IMR-90 (cell line): ENCODE measurements around the gene ATG14. TPM values are rescaled to one million over a fixed set of nuclear protein-coding genes. Genes with fewer than 3 reads are reported as not detected.

Experiments used
- ATAC-seq: fragments of 200-7000 bp; cut with Tn5 transposase; 2 replicates; pipeline ENCODE4 v1.9.1; 2020; ENCODE audit warnings: low read depth, mild to moderate bottlenecking, moderate library complexity
- BruUV-seq: library from RNA; stranded (reverse); fragments of 400-500 nt; replicated peaks from 2 replicates; lab custom pipeline; 2021; lab: Mats Ljungman, UMichigan
- CTCF ChIA-PET: fragments of 300-600 bp; formaldehyde crosslinking; extraction: SDS; loops from one replicate; lab custom pipeline; 2021; ENCODE audit warnings: antibody characterized with exemption; lab: Yijun Ruan, JAX
- POLR2A ChIA-PET: fragments of 300-600 bp; sonication (Branson Sonifier 250); formaldehyde crosslinking; loops from one replicate; lab custom pipeline; 2022; ENCODE audit warnings: antibody characterized with exemption; ENCODE audit not compliant: unreplicated experiment; lab: Charles Lee
- DNase-seq: peaks from one replicate; pipeline ENCODE4 v3.0.0; 2013
- H2AFZ ChIP-seq: replicated peaks from 2 replicates; pipeline ENCODE3; 2013; ENCODE audit warnings: low read length, mild to moderate bottlenecking; ENCODE audit not compliant: poor library complexity
- H2AK5ac ChIP-seq: 2 replicates; pipeline ENCODE4 v1.6.1; 2013; ENCODE audit warnings: low read depth, low read length, inconsistent platforms
- H2AK9ac ChIP-seq: replicated peaks from 2 replicates; pipeline ENCODE3; 2013; ENCODE audit warnings: mild to moderate bottlenecking, low read depth, low read length, moderate library complexity; ENCODE audit not compliant: poor library complexity
- H2BK120ac ChIP-seq: 2 replicates; pipeline ENCODE4 v1.6.1; 2013; ENCODE audit warnings: low read depth, low read length, inconsistent platforms
- H2BK15ac ChIP-seq: 3 replicates; pipeline ENCODE4 v1.6.1; 2013; ENCODE audit warnings: low read depth, low read length, inconsistent platforms
- H2BK20ac ChIP-seq: 2 replicates; pipeline ENCODE4 v1.6.1; 2013; ENCODE audit warnings: low read depth, mild to moderate bottlenecking, inconsistent platforms, low read length, moderate library complexity
- H2BK5ac ChIP-seq: 2 replicates; pipeline ENCODE4 v1.6.1; 2013; ENCODE audit warnings: mild to moderate bottlenecking, low read depth, low read length, inconsistent platforms; ENCODE audit not compliant: poor library complexity, severe bottlenecking
- H3K14ac ChIP-seq: replicated peaks from 2 replicates; pipeline ENCODE4 v1.6.1; 2013; ENCODE audit warnings: low read depth, low read length, inconsistent platforms
- H3K18ac ChIP-seq: 2 replicates; pipeline ENCODE4 v1.6.1; 2013; ENCODE audit warnings: low read depth, low read length, control low read depth
- H3K23ac ChIP-seq: 2 replicates; pipeline ENCODE4 v1.6.1; 2013; ENCODE audit warnings: low read depth, low read length, inconsistent platforms
- H3K27ac ChIP-seq: 2 replicates; pipeline ENCODE4 v1.5.1; 2013; ENCODE audit warnings: mild to moderate bottlenecking, control low read depth, low read length; ENCODE audit not compliant: insufficient read depth
- H3K27me3 ChIP-seq: 2 replicates; pipeline ENCODE4 v1.6.1; 2013; ENCODE audit warnings: low read length; ENCODE audit not compliant: control insufficient read depth, insufficient read depth
- H3K36me3 ChIP-seq: 2 replicates; pipeline ENCODE4 v1.6.1; 2013; ENCODE audit warnings: low read length, mixed read lengths; ENCODE audit not compliant: control insufficient read depth, insufficient read depth
- H3K4ac ChIP-seq: 2 replicates; pipeline ENCODE4 v1.6.1; 2013; ENCODE audit warnings: low read depth, low read length, inconsistent platforms
- H3K4me1 ChIP-seq: 2 replicates; pipeline ENCODE4 v1.6.1; 2013; ENCODE audit warnings: low read length, mixed read lengths; ENCODE audit not compliant: control insufficient read depth, insufficient read depth
- H3K4me2 ChIP-seq: 2 replicates; pipeline ENCODE4 v1.6.1; 2013; ENCODE audit warnings: low read depth, mild to moderate bottlenecking, control low read depth, low read length, moderate library complexity
- H3K4me3 ChIP-seq: 2 replicates; pipeline ENCODE4 v1.5.1; 2013; ENCODE audit warnings: low read depth, mild to moderate bottlenecking, control low read depth, low read length, moderate library complexity; ENCODE audit not compliant: insufficient read depth
- H3K56ac ChIP-seq: 2 replicates; pipeline ENCODE4 v1.6.1; 2013; ENCODE audit warnings: low read length, inconsistent platforms; ENCODE audit not compliant: insufficient read depth; ENCODE audit errors: extremely low read depth
- H3K79me1 ChIP-seq, 2 experiments: 2 replicates each; pipeline ENCODE4 v1.6.1; 2013; ENCODE audit warnings: low read length in 2 of 2, inconsistent platforms in 1 of 2, low read depth in 1 of 2
- H3K9ac ChIP-seq: 2 replicates; pipeline ENCODE4 v1.6.1; 2013; ENCODE audit warnings: low read depth, low read length, control low read depth
- H3K9me1 ChIP-seq: 2 replicates; pipeline ENCODE4 v1.6.1; 2013; ENCODE audit warnings: low read length, inconsistent platforms; ENCODE audit not compliant: insufficient read depth
- H3K9me3 ChIP-seq: 2 replicates; pipeline ENCODE4 v1.6.1; 2013; ENCODE audit warnings: low read length; ENCODE audit not compliant: control insufficient read depth, insufficient read depth
- H4K20me1 ChIP-seq: 2 replicates; pipeline ENCODE4 v1.6.1; 2013; ENCODE audit warnings: low read length, inconsistent platforms; ENCODE audit not compliant: insufficient read depth
- H4K5ac ChIP-seq: 2 replicates; pipeline ENCODE4 v1.6.1; 2013; ENCODE audit warnings: mild to moderate bottlenecking, low read depth, low read length, control low read depth
- H4K8ac ChIP-seq, 2 experiments: 2 replicates each; pipeline ENCODE4 v1.6.1; 2013; ENCODE audit warnings: low read depth in 2 of 2, low read length in 2 of 2, control low read depth in 1 of 2, inconsistent platforms in 1 of 2
- H4K91ac ChIP-seq: 2 replicates; pipeline ENCODE4 v1.6.1; 2013; ENCODE audit warnings: low read depth, low read length, inconsistent platforms; ENCODE audit not compliant: insufficient read depth
- BHLHE40 ChIP-seq: fragments of 150-350 bp; IDR thresholded peaks from 2 replicates; pipeline ENCODE4 v1.6.1; 2016; ENCODE audit warnings: mild to moderate bottlenecking, low read depth, low read length
- CEBPB ChIP-seq: IDR thresholded peaks from 2 replicates; pipeline ENCODE4 v1.6.1; 2012; ENCODE audit warnings: low read depth, low read length, improper control_type of control experiment
- CHD1 ChIP-seq: IDR thresholded peaks from 2 replicates; pipeline ENCODE4 v1.6.1; 2012; ENCODE audit warnings: low read depth, low read length, improper control_type of control experiment
- ELK1 ChIP-seq: fragments of 150-350 bp; IDR thresholded peaks from 2 replicates; pipeline ENCODE4 v1.6.1; 2016; ENCODE audit warnings: low read depth, mild to moderate bottlenecking, low read length, moderate library complexity, borderline replicate concordance
- FOS ChIP-seq: fragments of 150-350 bp; IDR thresholded peaks from 2 replicates; pipeline ENCODE4 v1.6.1; 2016; ENCODE audit warnings: low read depth, low read length
- MAFK ChIP-seq: IDR thresholded peaks from 2 replicates; pipeline ENCODE4 v1.6.1; 2012; ENCODE audit warnings: low read depth, low read length, improper control_type of control experiment
- MAZ ChIP-seq: IDR thresholded peaks from 2 replicates; pipeline ENCODE4 v1.6.1; 2012; ENCODE audit warnings: low read depth, mild to moderate bottlenecking, low read length, improper control_type of control experiment, moderate library complexity, borderline replicate concordance
- MXI1 ChIP-seq: IDR thresholded peaks from 2 replicates; pipeline ENCODE4 v1.6.1; 2012; ENCODE audit warnings: low read depth, mild to moderate bottlenecking, low read length, moderate library complexity, borderline replicate concordance
- NFE2L2 ChIP-seq: fragments of 150-350 bp; IDR thresholded peaks from 2 replicates; pipeline ENCODE4 v1.6.1; 2016; ENCODE audit warnings: low read depth, mild to moderate bottlenecking, low read length
- POLR2A ChIP-seq: IDR thresholded peaks from 2 replicates; pipeline ENCODE4 v1.6.1; 2012; ENCODE audit warnings: mild to moderate bottlenecking, low read depth, low read length
- RAD21 ChIP-seq: IDR thresholded peaks from 2 replicates; pipeline ENCODE4 v1.6.1; 2012; ENCODE audit warnings: low read length, improper control_type of control experiment
- RCOR1 ChIP-seq: IDR thresholded peaks from 2 replicates; pipeline ENCODE4 v1.6.1; 2012; ENCODE audit warnings: mild to moderate bottlenecking, low read length, improper control_type of control experiment; ENCODE audit not compliant: insufficient replicate concordance
- RFX5 ChIP-seq: IDR thresholded peaks from 2 replicates; pipeline ENCODE4 v1.8.0; 2012; ENCODE audit warnings: low read depth, mild to moderate bottlenecking, low read length, moderate library complexity
- SMC3 ChIP-seq: fragments of 150-350 bp; IDR thresholded peaks from 2 replicates; pipeline ENCODE4 v1.6.1; 2016; ENCODE audit warnings: low read depth, mild to moderate bottlenecking, antibody characterized with exemption, low read length, moderate library complexity
- dilution Hi-C: fragments of 300-500 bp; cut with HindIII; formaldehyde crosslinking; loops from one replicate; pipeline ENCODE4 v1.14.3; 2018; ENCODE audit warnings: low sequenced_read_pairs; ENCODE audit not compliant: unreplicated experiment
- in situ Hi-C: fragments of 300-500 bp; cut with MboI; formaldehyde crosslinking; loops from 3 replicates; pipeline ENCODE4 v1.14.3; 2019; ENCODE audit warnings: low sequenced_read_pairs, inconsistent platforms, mixed read lengths
- intact Hi-C: fragments of 100-400 bp; cut with micrococcal nuclease; formaldehyde crosslinking; loops from 2 replicates; pipeline ENCODE4 v1.10.0; 2022
- polyA plus RNA-seq, 3 experiments: library from polyadenylated mRNA; depleted of rRNA; stranded (reverse); fragments of >200 nt; gene quantifications; 2 replicates each; pipeline ENCODE4 v1.2.3, GENCODE V29; 2012; ENCODE audit warnings: low replicate concordance in 1 of 3
- total RNA-seq: library from RNA; depleted of rRNA; stranded (reverse); fragments of >200 nt; gene quantifications from 2 replicates; pipeline ENCODE4 v1.2.3, GENCODE V29; 2012
- TF ChIP-seq, protein P1 (sequence below): fragments of 150-350 bp; IDR thresholded peaks from 2 replicates; pipeline ENCODE4 v1.6.1; 2017; ENCODE audit warnings: mild to moderate bottlenecking, antibody characterized with exemption, low read length, low read depth

ATG14 gene
- total and polyA plus RNA-seq, 2 of the 4 experiments (the other 2 are of a cell fraction): 5.0 to 12.4 TPM

DNA sequence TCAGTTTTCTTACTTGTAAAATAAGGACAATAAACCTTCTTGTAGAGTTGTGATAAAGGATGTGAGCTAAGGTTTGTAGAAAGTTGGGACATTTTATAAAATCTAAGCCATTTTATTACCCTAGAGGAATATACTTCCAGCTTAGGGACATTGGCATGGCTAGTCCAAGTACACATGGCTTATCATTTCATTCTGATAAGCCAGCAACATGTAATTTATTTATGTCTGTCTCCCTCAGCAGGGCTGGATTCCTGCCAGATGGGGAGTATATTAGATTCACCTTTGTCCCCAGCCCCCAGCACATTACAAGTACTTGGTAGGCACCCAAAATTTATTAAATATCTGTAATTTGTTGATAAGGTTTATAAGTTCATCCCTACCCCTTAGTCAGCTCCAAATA is 6.3 kb upstream of the ATG14 start:
- Histone ChIP-seq H3K23ac (no peak overlapping the region), H3K9ac (no peak overlapping the region), H3K36me3 (no peaks in the 10 kb centered on the region), H4K5ac (no peak overlapping the region), H4K91ac (no peak overlapping the region), H4K8ac (no peak overlapping the region), H3K56ac (no peak overlapping the region), H3K4me1 (no peaks in the 10 kb centered on the region; the same call in 1 of the 2 replicates), H2BK15ac (no peak overlapping the region), H3K9me3 (no peaks in the 10 kb centered on the region), H3K4me2 (no peak overlapping the region), H3K27ac (no peak overlapping the region), H2BK120ac (no peak overlapping the region), H2BK5ac (no peak overlapping the region), H2BK20ac (no peak overlapping the region), H3K18ac (no peak overlapping the region), H3K14ac (no peak overlapping the region), H2AFZ (no peak overlapping the region), H3K27me3 (peaks cover 1% of the 10 kb centered on the region; the same call in 1 of the 2 replicates), H3K4ac (no peak overlapping the region), H3K9me1 (no peaks in the 10 kb centered on the region), H2AK5ac (no peak overlapping the region), H3K79me1 (no peaks in the 10 kb centered on the region), H4K20me1 (no peaks in the 10 kb centered on the region), H2AK9ac (no peak overlapping the region), H3K4me3 (no peak overlapping the region)
- in situ Hi-C loops: no loop called here
- intact Hi-C loops: no loop called here
- no peak for TF ChIP-seq MAZ
- no peak for TF ChIP-seq MAFK
- no peak for TF ChIP-seq FOS
- no peak for TF ChIP-seq NFE2L2
- no peak for TF ChIP-seq CHD1
- no peak for TF ChIP-seq SMC3
- TF ChIP-seq RAD21: no peak
- TF ChIP-seq RFX5: no peak
- TF ChIP-seq, protein P1, sequence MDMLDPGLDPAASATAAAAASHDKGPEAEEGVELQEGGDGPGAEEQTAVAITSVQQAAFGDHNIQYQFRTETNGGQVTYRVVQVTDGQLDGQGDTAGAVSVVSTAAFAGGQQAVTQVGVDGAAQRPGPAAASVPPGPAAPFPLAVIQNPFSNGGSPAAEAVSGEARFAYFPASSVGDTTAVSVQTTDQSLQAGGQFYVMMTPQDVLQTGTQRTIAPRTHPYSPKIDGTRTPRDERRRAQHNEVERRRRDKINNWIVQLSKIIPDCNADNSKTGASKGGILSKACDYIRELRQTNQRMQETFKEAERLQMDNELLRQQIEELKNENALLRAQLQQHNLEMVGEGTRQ: no peak
- TF ChIP-seq POLR2A: no peak
- TF ChIP-seq RCOR1: no peak
- no peak for TF ChIP-seq BHLHE40
- TF ChIP-seq CEBPB: no peak
- TF ChIP-seq MXI1: no peak
- no peak for TF ChIP-seq ELK1
- ChIA-PET CTCF (no interaction called here), POLR2A (no interaction called here)
- DNase-seq (no peak), ATAC-seq (no peak)
- dilution Hi-C loops: no loop called here
- BruUV-seq: no TSS peak
